Measurements from ENCODE around the gene EPHX1. TPM values are rescaled to one million over a fixed set of nuclear protein-coding genes. Genes with fewer than 3 reads are reported as not detected.

Gene EPHX1
- total and polyA plus RNA-seq, 9 donors, result 213 to 566 (median 302) TPM

DNA sequence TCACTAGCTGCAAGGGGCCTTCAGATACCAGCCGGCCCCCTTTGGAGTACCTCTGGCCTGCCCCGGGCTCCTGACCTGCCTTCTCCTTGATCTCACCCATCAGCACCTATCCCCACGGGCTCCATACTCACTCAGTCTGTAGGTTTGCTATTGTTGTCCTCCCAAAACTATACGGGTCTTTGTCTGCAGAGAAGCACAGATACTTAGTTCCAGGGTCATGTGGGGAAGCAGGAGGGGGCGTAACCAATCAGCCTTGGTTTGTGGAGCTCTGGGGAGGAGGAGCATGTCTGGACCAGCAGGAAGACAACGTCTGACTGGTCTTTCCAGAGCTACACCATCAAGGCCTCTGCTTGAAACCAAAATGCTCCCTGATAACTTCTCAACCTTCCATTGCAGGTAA lies 57.1 kb downstream of the EPHX1 start:
- WGBS, 3 donors, result 51 to 63% (median 55%) methylated on average over 6 of the region's 6 CpGs
- Histone ChIP-seq H3K9me3 (no peaks in the 10 kb centered on the region), H3K4me1 (ENCODE audit: insufficient read depth) (no peaks in the 10 kb centered on the region), H3K27me3 (no peaks in the 10 kb centered on the region), H3K4me3 (no peak overlapping the region), H3K27ac (no peak overlapping the region), H3K36me3 (no peaks in the 10 kb centered on the region)
- DNase-seq, result no peak
- intact Hi-C loops (cut with DNase I), result no loop called here
- TF ChIP-seq EP300 (IDR thresholded peaks at IDR 0.05) (no peak), POLR2A (IDR thresholded peaks at IDR 0.05) (no peak)
- TF ChIP-seq, protein P1, sequence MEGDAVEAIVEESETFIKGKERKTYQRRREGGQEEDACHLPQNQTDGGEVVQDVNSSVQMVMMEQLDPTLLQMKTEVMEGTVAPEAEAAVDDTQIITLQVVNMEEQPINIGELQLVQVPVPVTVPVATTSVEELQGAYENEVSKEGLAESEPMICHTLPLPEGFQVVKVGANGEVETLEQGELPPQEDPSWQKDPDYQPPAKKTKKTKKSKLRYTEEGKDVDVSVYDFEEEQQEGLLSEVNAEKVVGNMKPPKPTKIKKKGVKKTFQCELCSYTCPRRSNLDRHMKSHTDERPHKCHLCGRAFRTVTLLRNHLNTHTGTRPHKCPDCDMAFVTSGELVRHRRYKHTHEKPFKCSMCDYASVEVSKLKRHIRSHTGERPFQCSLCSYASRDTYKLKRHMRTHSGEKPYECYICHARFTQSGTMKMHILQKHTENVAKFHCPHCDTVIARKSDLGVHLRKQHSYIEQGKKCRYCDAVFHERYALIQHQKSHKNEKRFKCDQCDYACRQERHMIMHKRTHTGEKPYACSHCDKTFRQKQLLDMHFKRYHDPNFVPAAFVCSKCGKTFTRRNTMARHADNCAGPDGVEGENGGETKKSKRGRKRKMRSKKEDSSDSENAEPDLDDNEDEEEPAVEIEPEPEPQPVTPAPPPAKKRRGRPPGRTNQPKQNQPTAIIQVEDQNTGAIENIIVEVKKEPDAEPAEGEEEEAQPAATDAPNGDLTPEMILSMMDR (IDR thresholded peaks at IDR 0.05), result no peak

DNA sequence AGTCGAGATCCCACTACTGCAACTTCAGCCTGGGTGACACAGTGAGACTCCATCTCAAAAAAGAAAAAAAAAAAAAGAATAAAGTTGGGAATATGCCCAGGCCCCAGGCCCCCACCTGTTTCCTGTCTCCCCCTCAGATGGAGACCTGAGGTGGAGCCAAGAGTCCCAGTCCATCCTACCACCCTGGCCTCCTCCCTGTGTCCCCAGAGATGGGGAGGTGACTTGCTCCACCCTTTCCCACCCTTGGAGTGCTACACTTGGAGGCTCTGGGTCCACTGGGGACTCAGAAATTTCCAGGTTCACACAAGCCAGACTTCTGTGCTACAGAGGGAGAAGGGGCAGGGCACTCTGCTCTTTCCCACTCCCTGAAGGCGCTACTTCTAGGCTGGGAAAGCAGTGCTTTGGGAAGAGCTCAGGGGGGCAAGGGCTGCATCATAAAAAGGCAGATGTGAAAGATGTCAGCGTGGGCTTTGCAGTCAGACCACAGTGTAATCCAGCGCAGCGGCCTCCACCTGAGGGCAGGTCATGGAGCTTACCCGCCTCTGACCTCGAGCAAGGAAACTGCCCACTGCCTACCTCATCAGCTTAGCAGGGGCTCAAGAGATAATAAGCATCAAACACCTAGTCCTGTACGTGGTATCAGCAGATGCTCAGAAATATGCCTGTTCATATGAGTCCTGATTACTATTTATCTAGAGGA lies 58.9 kb downstream of the EPHX1 start:
- Histone ChIP-seq H3K4me3 (no peak overlapping the region), H3K36me3 (no peaks in the 10 kb centered on the region), H3K27me3 (no peaks in the 10 kb centered on the region), H3K27ac (no peak overlapping the region), H3K9me3 (no peaks in the 10 kb centered on the region), H3K4me1 (ENCODE audit: insufficient read depth) (no peaks in the 10 kb centered on the region)
- 88 to 92% (median 89%) methylated on average over 8 of the region's 8 CpGs for WGBS, 3 donors
- intact Hi-C loops (cut with DNase I), result no loop called here
- DNase-seq, result no peak
- TF ChIP-seq, protein P1 (IDR thresholded peaks at IDR 0.05), result no peak
- TF ChIP-seq POLR2A (IDR thresholded peaks at IDR 0.05), result no peak
- TF ChIP-seq EP300 (IDR thresholded peaks at IDR 0.05), result no peak

DNA sequence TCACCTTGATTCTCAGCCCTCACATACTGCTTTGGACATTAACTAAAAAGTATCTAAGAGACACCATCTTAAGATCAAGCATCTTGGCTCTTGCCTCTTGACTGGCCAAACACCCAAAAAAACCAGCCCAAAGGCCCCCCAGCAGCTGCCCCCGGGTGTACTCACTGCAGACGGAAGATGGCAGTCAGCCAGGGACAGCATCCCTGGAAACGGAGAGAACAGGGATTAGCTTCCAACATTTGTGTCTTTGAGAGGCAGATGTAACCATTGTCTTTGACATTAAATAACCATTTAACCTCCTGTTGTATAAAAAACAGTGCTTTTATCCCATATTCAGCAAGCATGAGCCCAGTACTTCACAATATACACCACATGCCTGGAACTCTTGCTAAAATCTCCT lies 61.0 kb downstream of the EPHX1 start:
- intact Hi-C loops (cut with DNase I), result no loop called here
- no peak for DNase-seq
- Histone ChIP-seq H3K9me3 (no peaks in the 10 kb centered on the region), H3K4me3 (no peak overlapping the region), H3K36me3 (peaks cover 2% of the 10 kb centered on the region), H3K27me3 (no peaks in the 10 kb centered on the region), H3K4me1 (ENCODE audit: insufficient read depth) (no peaks in the 10 kb centered on the region), H3K27ac (no peak overlapping the region)
- TF ChIP-seq, protein P1 (IDR thresholded peaks at IDR 0.05), result no peak
- TF ChIP-seq EP300 (IDR thresholded peaks at IDR 0.05) (no peak), POLR2A (IDR thresholded peaks at IDR 0.05) (no peak)
- WGBS, 3 donors, result 32 to 41% (median 33%) methylated on average over 3 of the region's 3 CpGs

DNA sequence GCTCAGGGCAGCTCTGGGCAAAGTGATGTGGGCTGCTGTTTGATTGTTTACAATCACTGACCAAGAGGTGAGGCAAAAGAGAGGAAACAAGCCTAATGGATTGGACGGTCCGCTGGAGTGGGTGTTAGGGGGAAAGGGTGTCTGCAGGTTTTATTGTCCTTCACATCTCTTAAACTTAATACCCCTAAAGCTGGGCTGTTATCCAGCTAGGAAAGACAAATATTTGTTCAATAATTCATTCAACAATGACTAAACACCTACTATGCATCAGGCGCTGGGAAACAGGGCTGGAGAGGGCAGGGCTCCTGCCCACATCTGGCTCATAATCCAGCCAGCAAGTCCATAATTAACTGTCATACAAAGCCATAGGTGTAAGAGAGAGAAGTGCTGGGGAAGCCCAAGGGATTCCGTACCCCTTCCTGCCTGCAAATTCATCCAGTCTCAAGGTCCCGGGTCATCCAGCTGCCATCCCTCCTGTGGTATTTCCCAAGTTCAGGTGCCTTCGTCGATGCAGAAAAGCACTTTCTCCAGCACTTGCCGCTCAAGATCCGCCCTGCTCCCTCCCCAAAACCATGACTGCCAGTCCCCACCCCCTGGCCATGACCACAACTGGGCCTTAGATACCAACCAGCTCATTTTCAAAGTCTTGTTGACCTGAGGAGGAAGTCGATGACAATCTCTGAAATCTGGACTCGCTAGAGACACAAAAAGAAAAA lies 61.6 kb downstream of the EPHX1 start:
- Histone ChIP-seq H3K27ac (no peak overlapping the region), H3K27me3 (no peaks in the 10 kb centered on the region), H3K36me3 (peaks cover 2% of the 10 kb centered on the region), H3K4me1 (ENCODE audit: insufficient read depth) (no peaks in the 10 kb centered on the region), H3K9me3 (no peaks in the 10 kb centered on the region), H3K4me3 (no peak overlapping the region)
- DNase-seq, result no peak
- TF ChIP-seq POLR2A (IDR thresholded peaks at IDR 0.05) (no peak), EP300 (IDR thresholded peaks at IDR 0.05) (no peak)
- TF ChIP-seq, protein P1 (IDR thresholded peaks at IDR 0.05), result no peak
- WGBS, 3 donors, result 74% methylated on average over 11 of the region's 11 CpGs
- intact Hi-C loops (cut with DNase I), result no loop called here

All from ovary (tissue), 9 donors.